Ishikawa (cell line): ENCODE data around the gene AKT1S1.

Source experiments
- CEBPB ChIP-seq: IDR thresholded peaks from 2 replicates; pipeline ENCODE4 v1.6.1; 2012
- CREB1 ChIP-seq: IDR thresholded peaks from 2 replicates; pipeline ENCODE4 v1.6.1; 2012; ENCODE audit warnings: low read depth
- EGR1 ChIP-seq: IDR thresholded peaks from 2 replicates; pipeline ENCODE4 v1.6.1; 2012
- EP300 ChIP-seq: IDR thresholded peaks from 2 replicates; pipeline ENCODE4 v1.6.1; 2012; ENCODE audit warnings: borderline replicate concordance
- FOXM1 ChIP-seq: IDR thresholded peaks from 2 replicates; pipeline ENCODE4 v1.6.1; 2012; ENCODE audit warnings: low read depth, borderline replicate concordance
- MAX ChIP-seq: IDR thresholded peaks from 2 replicates; pipeline ENCODE4 v1.6.1; 2012
- NFIC ChIP-seq: IDR thresholded peaks from 2 replicates; pipeline ENCODE4 v1.6.1; 2012
- RAD21 ChIP-seq: IDR thresholded peaks from 2 replicates; pipeline ENCODE4 v1.6.1; 2012; ENCODE audit warnings: low read depth
- REST ChIP-seq: IDR thresholded peaks from 2 replicates; pipeline ENCODE4 v1.6.1; 2012; ENCODE audit warnings: low read depth, mild to moderate bottlenecking
- TAF1 ChIP-seq: IDR thresholded peaks from 2 replicates; pipeline ENCODE4 v1.6.1; 2012; ENCODE audit warnings: low read depth, mild to moderate bottlenecking
- TCF12 ChIP-seq: IDR thresholded peaks from 2 replicates; pipeline ENCODE4 v1.6.1; 2012; ENCODE audit warnings: low read depth
- TEAD4 ChIP-seq: IDR thresholded peaks from 2 replicates; pipeline ENCODE4 v1.6.1; 2012
- USF1 ChIP-seq: IDR thresholded peaks from 2 replicates; pipeline ENCODE4 v1.6.1; 2012
- YY1 ChIP-seq: IDR thresholded peaks from 2 replicates; pipeline ENCODE4 v1.6.1; 2012; ENCODE audit warnings: low read depth
- ZBTB7A ChIP-seq: IDR thresholded peaks from 2 replicates; pipeline ENCODE4 v1.6.1; 2012; ENCODE audit warnings: low read depth

The AKT1S1 gene

GRCh38 chr19:49840736-49841249 is 36.4 kb downstream of the AKT1S1 start:
- no peak for TF ChIP-seq CREB1
- no peak for TF ChIP-seq USF1
- TF ChIP-seq REST = no peak
- no peak for TF ChIP-seq EP300
- TF ChIP-seq NFIC = no peak
- TF ChIP-seq TAF1 = no peak
- TF ChIP-seq RAD21 = no peak
- TF ChIP-seq YY1 = no peak
- no peak for TF ChIP-seq CEBPB
- TF ChIP-seq TEAD4 = no peak
- no peak for TF ChIP-seq FOXM1
- TF ChIP-seq EGR1 = no peak
- TF ChIP-seq TCF12 = no peak
- no peak for TF ChIP-seq ZBTB7A
- no peak for TF ChIP-seq MAX

DNA sequence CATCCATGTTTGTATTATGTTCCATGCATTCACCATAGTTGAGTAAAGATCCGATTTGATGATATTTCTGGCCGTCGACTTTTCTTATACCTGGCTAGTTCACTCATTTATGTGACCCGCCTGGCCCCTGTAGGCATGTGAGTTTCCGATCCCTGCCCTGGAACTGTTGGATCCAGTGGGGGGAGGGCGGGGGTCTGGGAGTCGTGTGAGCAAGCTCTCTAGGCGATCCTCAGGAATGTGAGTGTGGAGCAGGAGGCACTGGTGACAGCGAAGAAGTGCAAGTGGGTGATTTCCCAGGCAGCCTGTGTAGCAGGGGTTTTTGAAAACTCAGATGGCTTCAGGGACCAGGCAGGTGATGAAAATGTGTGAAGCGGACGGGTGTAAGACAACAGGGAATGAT is 36.8 kb downstream of the AKT1S1 start:
- no peak for TF ChIP-seq TCF12
- no peak for TF ChIP-seq FOXM1
- no peak for TF ChIP-seq RAD21
- TF ChIP-seq NFIC = no peak
- no peak for TF ChIP-seq USF1
- TF ChIP-seq MAX = no peak
- TF ChIP-seq TAF1 = no peak
- TF ChIP-seq ZBTB7A = no peak
- TF ChIP-seq YY1 = no peak
- TF ChIP-seq CREB1 = no peak
- TF ChIP-seq REST = no peak
- no peak for TF ChIP-seq EGR1
- TF ChIP-seq TEAD4 = no peak

DNA sequence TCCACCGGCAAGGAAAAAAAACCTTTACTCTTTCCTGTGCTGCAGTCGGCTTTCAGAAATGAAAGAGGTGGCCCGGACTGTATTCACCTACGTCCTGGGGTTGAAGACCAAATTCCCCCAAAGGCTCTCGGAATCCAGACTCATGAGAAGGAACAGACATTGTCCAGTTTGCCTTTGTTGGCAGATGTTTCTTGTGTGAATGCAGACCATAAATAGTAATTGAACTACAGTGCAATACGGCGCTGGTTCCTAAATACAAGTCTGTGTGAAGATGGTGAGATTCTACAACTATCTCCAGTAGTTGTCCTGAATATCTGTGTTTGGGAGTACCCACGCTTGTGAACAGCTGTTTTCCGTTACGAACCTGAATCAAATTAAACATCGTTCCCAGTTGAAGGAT is 37.4 kb downstream of the AKT1S1 start:
- TF ChIP-seq RAD21 (no peak), CEBPB (no peak)

DNA sequence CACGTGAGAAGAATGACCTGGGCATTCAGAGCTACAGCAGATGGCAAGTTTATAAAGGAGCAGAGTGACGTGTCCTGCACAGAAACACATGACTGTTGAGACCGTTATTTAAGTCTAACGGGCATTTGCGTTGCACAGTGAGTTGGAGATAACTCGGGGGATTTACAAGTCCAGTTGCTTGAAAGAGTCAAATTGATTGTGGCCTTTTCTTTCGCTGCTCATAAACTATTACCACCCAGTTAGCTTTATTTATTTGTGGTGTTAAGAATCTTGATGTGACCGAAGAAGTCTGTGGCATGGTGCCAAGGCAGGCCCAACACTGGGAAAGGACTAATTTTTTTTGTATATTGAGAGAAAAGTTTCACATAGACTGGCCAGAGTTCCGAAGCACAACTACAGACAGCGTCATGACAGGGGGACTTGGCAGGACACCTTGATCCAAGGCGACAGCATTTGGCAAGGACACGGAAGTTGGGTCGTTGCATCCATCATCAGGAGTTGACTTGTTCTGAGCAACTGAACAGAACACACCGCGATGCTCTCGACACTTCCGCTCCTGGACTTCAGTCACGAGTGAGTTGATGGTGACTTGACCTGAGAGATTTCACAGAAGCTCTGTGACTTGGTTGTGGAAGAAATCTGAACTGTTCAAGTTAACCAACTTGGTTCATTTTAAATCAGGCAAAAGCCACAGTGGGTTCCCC is 38.1 kb downstream of the AKT1S1 start:
- TF ChIP-seq ZBTB7A = no peak
- no peak for TF ChIP-seq MAX
- TF ChIP-seq EGR1 = no peak
- TF ChIP-seq NFIC = no peak
- TF ChIP-seq TAF1 = no peak
- no peak for TF ChIP-seq CREB1
- no peak for TF ChIP-seq REST
- no peak for TF ChIP-seq YY1
- no peak for TF ChIP-seq FOXM1
- TF ChIP-seq TCF12 = no peak
- no peak for TF ChIP-seq CEBPB
- no peak for TF ChIP-seq USF1
- no peak for TF ChIP-seq EP300
- no peak for TF ChIP-seq RAD21
- no peak for TF ChIP-seq TEAD4
